Caco-2 (cell line): ENCODE data around the gene ATAD3C. TPM values are rescaled to one million over a fixed set of nuclear protein-coding genes. Genes with fewer than 3 reads are reported as not detected.
"Not testable (repeated sequence)": the region's sequence is repeated elsewhere in the genome, so short reads cannot be mapped to it uniquely, and the experiment has no call there.

Experiments used
- BruUV-seq: library from RNA; stranded (reverse); fragments of 400-500 nt; replicated peaks from 2 replicates; lab custom pipeline; 2021; lab: Mats Ljungman, UMichigan
- CTCF ChIA-PET: fragments of 300-600 bp; sonication (Branson Sonifier 250); formaldehyde crosslinking; loops from one replicate; lab custom pipeline; 2022; ENCODE audit warnings: antibody characterized with exemption; lab: Charles Lee
- POLR2A ChIA-PET: fragments of 300-600 bp; sonication (Branson Sonifier 250); formaldehyde crosslinking; loops from one replicate; lab custom pipeline; 2022; ENCODE audit warnings: antibody characterized with exemption; lab: Charles Lee
- DNase-seq, 2 experiments: peaks; one replicate each; pipeline versions ENCODE4 v3.0.0 to v3.0.0-alpha.2; 2020 to 2022
- H3K27me3 ChIP-seq: replicated peaks from 2 replicates; pipeline ENCODE4 v1.6.0; 2011; ENCODE audit warnings: low read length; ENCODE audit not compliant: control insufficient read depth, insufficient read depth
- H3K36me3 ChIP-seq: 2 replicates; pipeline ENCODE4 v1.5.1; 2011; ENCODE audit warnings: low read length; ENCODE audit not compliant: control insufficient read depth, insufficient read depth
- H3K4me1 ChIP-seq: fragments of 250-450 bp; sonication (Bioruptor Pico); 2 replicates; pipeline ENCODE4 v1.5.1; 2020; ENCODE audit warnings: mild to moderate bottlenecking
- H3K4me3 ChIP-seq: 2 replicates; pipeline ENCODE4 v1.5.1; 2011; ENCODE audit warnings: low read depth, mild to moderate bottlenecking, control low read depth, low read length
- H3K9me3 ChIP-seq: fragments of 250-450 bp; sonication (Bioruptor Pico); 2 replicates; pipeline ENCODE4 v1.5.1; 2020; ENCODE audit warnings: mild to moderate bottlenecking, moderate library complexity
- H3K27ac Mint-ChIP-seq: one replicate; pipeline ENCODE4 v1.8.0; 2022; ENCODE audit warnings: mixed read lengths; ENCODE audit not compliant: unreplicated experiment
- H3K27me3 Mint-ChIP-seq: one replicate; pipeline ENCODE4 v1.8.0; 2022; ENCODE audit warnings: mixed read lengths; ENCODE audit not compliant: insufficient read depth, unreplicated experiment
- H3K36me3 Mint-ChIP-seq: one replicate; pipeline ENCODE4 v1.8.0; 2022; ENCODE audit warnings: mild to moderate bottlenecking, mixed read lengths; ENCODE audit not compliant: insufficient read depth, unreplicated experiment
- H3K4me1 Mint-ChIP-seq: one replicate; pipeline ENCODE4 v1.8.0; 2022; ENCODE audit warnings: low read depth, mixed read lengths; ENCODE audit not compliant: unreplicated experiment
- H3K4me3 Mint-ChIP-seq: one replicate; pipeline ENCODE4 v1.8.0; 2022; ENCODE audit warnings: mild to moderate bottlenecking, moderate library complexity, mixed read lengths; ENCODE audit not compliant: unreplicated experiment
- H3K9me3 Mint-ChIP-seq: one replicate; pipeline ENCODE4 v1.8.0; 2022; ENCODE audit warnings: mixed read lengths; ENCODE audit not compliant: unreplicated experiment
- CTCF ChIP-seq, 2 experiments: fragments of 200-600 bp in 1 of 2; IDR thresholded peaks; 1 replicate in 1 of 2; 2 replicates in 1 of 2; pipeline versions ENCODE4 v1.5.1 to v1.8.0; 2011 to 2022; ENCODE audit warnings: antibody characterized with exemption in 1 of 2, control low read depth in 1 of 2, inconsistent platforms in 1 of 2, low read depth in 1 of 2, low read length in 1 of 2, mild to moderate bottlenecking in 1 of 2, moderate library complexity in 1 of 2; ENCODE audit not compliant: insufficient read depth in 1 of 2, severe bottlenecking in 1 of 2, unreplicated experiment in 1 of 2
- intact Hi-C: fragments of 100-400 bp; cut with micrococcal nuclease; formaldehyde crosslinking; loops from one replicate; pipeline ENCODE4 v1.10.0; 2022; ENCODE audit not compliant: unreplicated experiment
- total RNA-seq: library from RNA; stranded (reverse); gene quantifications from 2 replicates; pipeline ENCODE4 v1.2.3, GENCODE V29; 2022

The ATAD3C gene
- total RNA-seq, 1 experiment from 2014 or later, result 0.95 TPM

DNA sequence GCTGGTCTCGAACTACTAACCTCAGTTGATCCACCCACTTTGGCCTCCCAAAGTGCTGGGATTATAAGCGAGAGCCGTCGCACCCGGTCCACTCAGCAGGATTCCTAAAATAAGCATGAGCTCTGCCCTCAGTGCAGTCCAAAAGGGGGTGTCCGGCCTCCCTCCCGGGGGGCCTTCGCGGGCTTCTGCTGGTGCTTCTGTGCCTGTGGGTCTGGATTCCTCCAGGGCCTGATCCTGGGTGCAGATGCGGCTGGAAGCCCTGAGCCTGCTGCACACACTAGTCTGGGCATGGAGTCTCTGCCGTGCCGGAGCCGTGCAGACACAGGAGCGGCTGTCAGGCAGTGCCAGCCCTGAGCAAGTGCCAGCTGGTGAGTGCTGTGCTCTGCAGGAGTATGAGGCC, 67.4 kb downstream of the ATAD3C start:
- peaks cover 15% of the 10 kb centered on the region for H3K36me3 Mint-ChIP-seq
- H3K27ac Mint-ChIP-seq, H3K36me3 ChIP-seq, H3K4me3 ChIP-seq, CTCF ChIA-PET, BruUV-seq, H3K4me3 Mint-ChIP-seq, DNase-seq, intact Hi-C loops, H3K4me1 ChIP-seq, H3K27me3 Mint-ChIP-seq, H3K9me3 ChIP-seq, H3K9me3 Mint-ChIP-seq, H3K27me3 ChIP-seq, H3K4me1 Mint-ChIP-seq, POLR2A ChIA-PET: not testable (repeated sequence)

- no peak for TF ChIP-seq CTCF (IDR thresholded peaks at IDR 0.05; ENCODE audit: insufficient read depth in 1 of 2, low read depth in 1 of 2, low read length in 1 of 2, severe bottlenecking in 1 of 2, unreplicated experiment in 1 of 2)
- CTCF ChIA-PET, result no interaction called here
- H3K4me1 Mint-ChIP-seq, result no peaks in the 10 kb centered on the region
These were observed 68.6 kb downstream of the ATAD3C start for GRCh38 chr1:1517973-1518620.

DNA sequence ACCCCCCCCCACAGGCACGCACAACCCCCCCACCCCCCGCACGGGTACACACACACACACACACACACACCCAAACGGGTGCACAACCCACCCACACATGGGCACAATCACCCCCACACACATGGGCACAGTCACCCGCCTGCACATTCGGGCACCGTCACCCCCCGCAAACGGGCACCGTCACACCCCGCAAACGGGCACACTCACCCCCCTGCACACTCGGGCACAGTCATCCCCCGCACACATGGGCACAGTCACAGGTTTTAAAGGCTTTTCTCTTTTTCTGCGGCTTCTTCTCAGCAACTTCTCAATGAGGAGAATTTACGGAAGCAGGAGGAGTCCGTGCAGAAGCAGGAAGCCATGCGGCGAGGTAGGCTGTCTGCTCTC, 69.1 kb downstream of the ATAD3C start:
- H3K27me3 ChIP-seq, H3K9me3 Mint-ChIP-seq, intact Hi-C loops, H3K4me1 ChIP-seq, POLR2A ChIA-PET, H3K4me3 ChIP-seq, H3K9me3 ChIP-seq, BruUV-seq, CTCF ChIA-PET, H3K27me3 Mint-ChIP-seq, H3K4me1 Mint-ChIP-seq, H3K36me3 ChIP-seq, DNase-seq, H3K4me3 Mint-ChIP-seq, H3K27ac Mint-ChIP-seq: not testable (repeated sequence)
- H3K36me3 Mint-ChIP-seq, result peaks cover 17% of the 10 kb centered on the region

More at GRCh38 chr1:1517973-1518620, 68.6 kb downstream of the ATAD3C start:
- intact Hi-C loops, result no loop called here
- Mint-ChIP-seq H3K27ac (no peak overlapping the region), H3K27me3 (no peaks in the 10 kb centered on the region), H3K4me3 (no peak overlapping the region), H3K36me3 (peaks cover 15% of the 10 kb centered on the region), H3K9me3 (no peaks in the 10 kb centered on the region)
- BruUV-seq, result no TSS peak
- no peaks in the 10 kb centered on the region for H3K4me1 ChIP-seq
- peaks cover 2% of the 10 kb centered on the region; the same call in 1 of the 2 replicates for H3K36me3 ChIP-seq
- no peaks in the 10 kb centered on the region for H3K27me3 ChIP-seq
- POLR2A ChIA-PET, result no interaction called here
- no peaks in the 10 kb centered on the region for H3K9me3 ChIP-seq
- H3K4me3 ChIP-seq, result no peak overlapping the region
- no peak for DNase-seq

Other genes with a start within 250 kb of the ATAD3C start
- not detected in 2 replicates for gene TNFRSF18, start 243.1 kb upstream of the ATAD3C start, total RNA-seq
- gene TNFRSF4, start 235.5 kb upstream of the ATAD3C start, total RNA-seq, result not detected in 2 replicates
- gene SDF4, start 217.7 kb upstream of the ATAD3C start, total RNA-seq, result 138 and 140 TPM in 2 replicates
- 24.8 and 25.3 TPM in 2 replicates for gene B3GALT6, start 217.5 kb upstream of the ATAD3C start, total RNA-seq
- 3.4 and 3.7 TPM in 2 replicates for gene C1QTNF12, start 203.0 kb upstream of the ATAD3C start, total RNA-seq
- gene UBE2J2, start 175.8 kb upstream of the ATAD3C start, total RNA-seq, result 57.2 and 62.7 TPM in 2 replicates
- 1.0 and 2.8 TPM in 2 replicates for gene SCNN1D, start 169.3 kb upstream of the ATAD3C start, total RNA-seq
- gene ACAP3, start 141.8 kb upstream of the ATAD3C start, total RNA-seq, result 46.6 and 48.5 TPM in 2 replicates
- 39.8 and 43.8 TPM in 2 replicates for gene PUSL1, start 141.1 kb upstream of the ATAD3C start, total RNA-seq
- gene INTS11, start 125.0 kb upstream of the ATAD3C start, total RNA-seq, result 103 and 115 TPM in 2 replicates
- gene CPTP, start 124.9 kb upstream of the ATAD3C start, total RNA-seq, result 16.2 and 16.8 TPM in 2 replicates
- gene TAS1R3, start 118.4 kb upstream of the ATAD3C start, total RNA-seq, result 0.09 and 0.29 TPM in 2 replicates
- gene DVL1, start 100.3 kb upstream of the ATAD3C start, total RNA-seq, result 40.6 and 43.0 TPM in 2 replicates
- gene MXRA8, start 91.1 kb upstream of the ATAD3C start, total RNA-seq, result 4.9 and 5.0 TPM in 2 replicates
- 187 and 200 TPM in 2 replicates for gene AURKAIP1, start 74.5 kb upstream of the ATAD3C start, total RNA-seq
- gene CCNL2, start 50.4 kb upstream of the ATAD3C start, total RNA-seq, result 145 and 147 TPM in 2 replicates
- 109 and 110 TPM in 2 replicates for gene MRPL20, start 42.4 kb upstream of the ATAD3C start, total RNA-seq
- 1.6 and 3.2 TPM in 2 replicates for gene ANKRD65, start 28.4 kb upstream of the ATAD3C start, total RNA-seq
- 73.7 and 74.7 TPM in 2 replicates for gene VWA1, start 14.0 kb upstream of the ATAD3C start, total RNA-seq
- 48.1 and 54.7 TPM in 2 replicates for gene ATAD3B, start 22.1 kb downstream of the ATAD3C start, total RNA-seq
- 58.6 and 67.3 TPM in 2 replicates for gene ATAD3A, start 62.5 kb downstream of the ATAD3C start, total RNA-seq
- 1.0 and 1.2 TPM in 2 replicates for gene TMEM240, start 90.9 kb downstream of the ATAD3C start, total RNA-seq
- 91.5 and 96.2 TPM in 2 replicates for gene SSU72, start 125.2 kb downstream of the ATAD3C start, total RNA-seq
- gene FNDC10, start 150.4 kb downstream of the ATAD3C start, total RNA-seq, result 13.6 and 15.6 TPM in 2 replicates
- gene MIB2, start 165.8 kb downstream of the ATAD3C start, total RNA-seq, result 31.9 and 32.4 TPM in 2 replicates
- gene MMP23B, start 182.5 kb downstream of the ATAD3C start, total RNA-seq, result 3.7 and 6.0 TPM in 2 replicates
- gene CDK11B, start 209.3 kb downstream of the ATAD3C start, total RNA-seq, result 29.3 and 30.2 TPM in 2 replicates
- 26.1 and 26.4 TPM in 2 replicates for gene SLC35E2B, start 243.1 kb downstream of the ATAD3C start, total RNA-seq